Retinal pigment epithelial cell (primary cell): ENCODE data around the gene SOX3.

Source experiments
- DNase-seq: peaks from one replicate; pipeline ENCODE4 v3.0.0-alpha.2; 2010; ENCODE audit warnings: low read depth
- H3K4me3 ChIP-seq: 2 replicates; pipeline ENCODE4 v1.5.1; 2011; ENCODE audit warnings: mild to moderate bottlenecking, low read length, control low read depth, moderate library complexity
- TF ChIP-seq, protein P1 (sequence below): conservative IDR thresholded peaks from 2 replicates; pipeline ENCODE4 v1.5.1; 2011; ENCODE audit warnings: low read depth, low read length, control low read depth, inconsistent platforms

SOX3 gene

DNA sequence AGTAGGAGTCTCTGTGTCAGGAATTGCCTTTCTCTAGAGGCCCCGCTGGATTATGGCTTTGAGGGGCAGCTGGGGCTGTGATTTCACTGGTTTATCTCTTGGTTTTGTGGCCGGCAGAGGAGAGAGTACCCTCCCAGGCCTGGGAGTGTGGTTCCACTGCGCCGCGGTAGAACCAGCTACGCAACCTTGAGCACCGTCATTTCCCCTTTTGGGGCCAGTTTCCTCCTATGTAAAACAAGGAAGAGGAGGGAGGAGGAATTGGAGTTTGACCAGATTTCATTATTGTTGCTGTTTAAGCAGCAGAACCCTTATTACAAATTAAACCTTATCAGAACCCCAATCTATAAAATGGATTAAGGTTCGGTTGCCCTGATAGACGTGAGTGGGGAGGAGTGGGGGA lies 4.4 kb downstream of the SOX3 start:
- TF ChIP-seq, protein P1, sequence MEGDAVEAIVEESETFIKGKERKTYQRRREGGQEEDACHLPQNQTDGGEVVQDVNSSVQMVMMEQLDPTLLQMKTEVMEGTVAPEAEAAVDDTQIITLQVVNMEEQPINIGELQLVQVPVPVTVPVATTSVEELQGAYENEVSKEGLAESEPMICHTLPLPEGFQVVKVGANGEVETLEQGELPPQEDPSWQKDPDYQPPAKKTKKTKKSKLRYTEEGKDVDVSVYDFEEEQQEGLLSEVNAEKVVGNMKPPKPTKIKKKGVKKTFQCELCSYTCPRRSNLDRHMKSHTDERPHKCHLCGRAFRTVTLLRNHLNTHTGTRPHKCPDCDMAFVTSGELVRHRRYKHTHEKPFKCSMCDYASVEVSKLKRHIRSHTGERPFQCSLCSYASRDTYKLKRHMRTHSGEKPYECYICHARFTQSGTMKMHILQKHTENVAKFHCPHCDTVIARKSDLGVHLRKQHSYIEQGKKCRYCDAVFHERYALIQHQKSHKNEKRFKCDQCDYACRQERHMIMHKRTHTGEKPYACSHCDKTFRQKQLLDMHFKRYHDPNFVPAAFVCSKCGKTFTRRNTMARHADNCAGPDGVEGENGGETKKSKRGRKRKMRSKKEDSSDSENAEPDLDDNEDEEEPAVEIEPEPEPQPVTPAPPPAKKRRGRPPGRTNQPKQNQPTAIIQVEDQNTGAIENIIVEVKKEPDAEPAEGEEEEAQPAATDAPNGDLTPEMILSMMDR, result no peak
- H3K4me3 ChIP-seq, result no peak overlapping the region
- no peak for DNase-seq

DNA sequence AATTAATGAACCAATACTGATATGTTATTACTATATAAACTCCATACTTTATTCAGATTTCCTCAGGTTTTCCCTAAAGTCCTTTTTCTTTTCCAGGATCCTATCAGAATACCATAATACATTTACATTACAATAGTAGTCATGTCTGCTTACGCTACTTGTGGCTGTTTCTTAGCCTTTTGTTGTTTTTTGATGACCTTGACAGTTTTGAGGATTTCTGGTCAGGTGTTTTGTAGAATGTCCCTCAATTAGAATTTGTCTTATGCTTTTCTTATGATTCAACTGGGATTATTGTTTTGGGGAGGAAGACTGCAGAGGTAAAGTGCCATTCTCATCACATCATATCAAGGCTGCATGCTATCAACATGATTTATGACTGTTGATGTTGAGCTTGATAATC lies 9.1 kb downstream of the SOX3 start:
- no peak overlapping the region for H3K4me3 ChIP-seq
- TF ChIP-seq, protein P1, result no peak
- no peak for DNase-seq

GRCh38 chrX:140492066-140492994 lies 12.5 kb downstream of the SOX3 start:
- no peak overlapping the region for H3K4me3 ChIP-seq
- TF ChIP-seq, protein P1, result no peak
- DNase-seq, result no peak

DNA sequence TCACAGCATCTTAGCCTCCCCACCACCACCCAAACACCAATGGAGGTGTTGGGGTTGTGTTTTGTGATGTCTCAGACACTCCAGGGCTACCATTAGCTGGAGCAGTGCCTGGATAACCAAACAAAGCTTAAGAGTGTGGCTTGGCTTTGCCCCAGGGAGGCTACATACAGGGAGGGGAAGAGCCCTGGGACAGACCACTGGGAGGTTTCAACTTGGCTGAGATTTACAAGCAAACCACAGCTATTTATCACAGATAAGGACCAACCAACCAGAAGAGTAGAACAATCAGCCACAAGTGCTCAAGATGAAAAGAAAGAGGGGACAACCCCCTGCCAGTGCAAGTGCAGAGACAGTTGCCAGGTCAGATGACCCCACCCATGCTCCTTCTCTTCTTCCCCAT lies 24.1 kb downstream of the SOX3 start:
- H3K4me3 ChIP-seq, result no peak overlapping the region
- TF ChIP-seq, protein P1, result no peak
- DNase-seq, result no peak

- DNase-seq, result no peak
- TF ChIP-seq, protein P1, result no peak
- no peak overlapping the region for H3K4me3 ChIP-seq
These were observed 26.9 kb downstream of the SOX3 start for GRCh38 chrX:140477987-140478386.

DNA sequence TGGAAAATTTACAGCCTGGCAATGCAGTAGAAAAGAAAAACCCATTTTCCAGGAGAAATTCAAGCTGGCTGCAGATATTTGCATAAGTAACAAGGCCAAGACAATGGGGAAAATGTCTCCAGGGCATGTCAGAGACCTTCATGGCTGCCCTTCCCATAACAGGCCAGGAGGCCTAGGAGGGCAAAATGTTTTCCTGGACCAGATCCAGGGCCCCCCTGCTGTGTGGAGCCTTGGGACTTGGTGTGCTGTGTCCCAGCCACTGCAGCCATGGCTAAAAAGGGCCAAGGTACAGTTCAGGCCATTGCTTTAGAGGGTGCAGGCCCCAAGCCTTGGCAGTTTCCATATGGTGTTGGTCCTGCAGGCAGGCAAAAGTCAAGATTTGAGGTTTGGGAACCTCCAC lies 29.8 kb downstream of the SOX3 start:
- H3K4me3 ChIP-seq, result no peak overlapping the region
- TF ChIP-seq, protein P1, result no peak
- no peak for DNase-seq

DNA sequence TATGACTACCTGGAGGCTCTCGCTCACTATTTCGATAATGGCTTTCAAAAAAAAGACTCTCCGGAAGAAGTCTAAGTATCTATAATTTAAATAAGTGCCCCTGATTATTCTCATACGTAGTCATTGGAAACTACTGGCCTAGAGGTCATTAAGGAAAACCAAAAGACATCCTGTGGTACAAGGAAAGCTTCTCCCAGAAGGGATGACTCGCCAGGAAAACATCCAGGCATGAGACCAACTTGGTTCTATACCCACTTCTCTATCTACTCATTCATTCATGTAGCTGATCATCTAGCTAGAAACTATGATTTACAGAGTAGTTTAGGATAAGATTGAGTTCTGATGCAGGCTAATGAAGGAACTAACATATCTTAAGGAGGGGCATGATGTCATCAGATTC lies 37.7 kb downstream of the SOX3 start:
- TF ChIP-seq, protein P1, result no peak
- H3K4me3 ChIP-seq, result no peak overlapping the region
- DNase-seq, result no peak
